Keratinocyte (primary cell): ENCODE results near the gene WDR1. TPM values are rescaled to one million over a fixed set of nuclear protein-coding genes. Genes with fewer than 3 reads are reported as not detected.

Experiments
- DNase-seq: peaks from one replicate; pipeline ENCODE4 v3.0.0-alpha.2; 2011; ENCODE audit warnings: low read depth, missing footprints, low spot score
- FAIRE-seq: peaks from 2 replicates; lab custom pipeline; 2011; peaks lifted over from hg19 to GRCh38; lab: Jason Lieb, UNC
- H2AFZ ChIP-seq: 2 replicates; pipeline ENCODE4 v1.6.0; 2012; ENCODE audit warnings: low read length, control low read depth, inconsistent platforms; ENCODE audit not compliant: control insufficient read depth
- H3K27ac ChIP-seq: 2 replicates; pipeline ENCODE4 v1.5.1; 2011; ENCODE audit warnings: low read length; ENCODE audit not compliant: control insufficient read depth, insufficient read depth
- H3K27me3 ChIP-seq: 3 replicates; pipeline ENCODE4 v1.6.0; 2011; ENCODE audit warnings: low read length; ENCODE audit not compliant: control insufficient read depth, insufficient read depth; ENCODE audit errors: extremely low read depth
- H3K36me3 ChIP-seq, 2 experiments: 2 replicates in 1 of 2; 3 replicates in 1 of 2; pipeline ENCODE4 v1.5.1; 2011; ENCODE audit warnings: low read length in 2 of 2, mild to moderate bottlenecking in 1 of 2; ENCODE audit not compliant: control insufficient read depth in 2 of 2, insufficient read depth in 2 of 2; ENCODE audit errors: extremely low read depth in 1 of 2
- H3K4me1 ChIP-seq: 3 replicates; pipeline ENCODE4 v1.5.1; 2011; ENCODE audit warnings: low read length; ENCODE audit not compliant: control insufficient read depth, insufficient read depth; ENCODE audit errors: extremely low read depth
- H3K4me2 ChIP-seq: 3 replicates; pipeline ENCODE4 v1.6.0; 2011; ENCODE audit warnings: low read depth, low read length; ENCODE audit not compliant: control insufficient read depth, insufficient read depth; ENCODE audit errors: extremely low read depth
- H3K4me3 ChIP-seq, 3 experiments: fragments of 200-600 bp in 1 of 3; sonication (generic) in 1 of 3; 2 replicates in 2 of 3; 3 replicates in 1 of 3; pipeline ENCODE4 v1.5.1; 2011 to 2016; ENCODE audit warnings: low read length in 3 of 3, mild to moderate bottlenecking in 3 of 3, control low read depth in 2 of 3, inconsistent platforms in 1 of 3, low read depth in 1 of 3, mixed read lengths in 1 of 3, mixed run types in 1 of 3, moderate library complexity in 1 of 3; ENCODE audit not compliant: control insufficient read depth in 2 of 3, insufficient read depth in 2 of 3; ENCODE audit errors: extremely low read depth in 1 of 3
- H3K79me2 ChIP-seq: 2 replicates; pipeline ENCODE4 v1.6.0; 2012; ENCODE audit warnings: low read length; ENCODE audit not compliant: control insufficient read depth, insufficient read depth
- H3K9ac ChIP-seq: 3 replicates; pipeline ENCODE4 v1.6.0; 2011; ENCODE audit warnings: low read length; ENCODE audit not compliant: control insufficient read depth, insufficient read depth; ENCODE audit errors: extremely low read depth
- H3K9me1 ChIP-seq: 3 replicates; pipeline ENCODE4 v1.6.0; 2011; ENCODE audit warnings: low read length; ENCODE audit not compliant: control insufficient read depth, insufficient read depth; ENCODE audit errors: extremely low read depth
- H3K9me3 ChIP-seq: 2 replicates; pipeline ENCODE4 v1.5.1; 2012; ENCODE audit warnings: low read depth, low read length; ENCODE audit not compliant: control insufficient read depth
- H4K20me1 ChIP-seq: 3 replicates; pipeline ENCODE4 v1.6.0; 2011; ENCODE audit warnings: low read length; ENCODE audit not compliant: control insufficient read depth, insufficient read depth; ENCODE audit errors: extremely low read depth
- EZH2 ChIP-seq: IDR thresholded peaks from one replicate; pipeline ENCODE4 v1.6.1; 2012; ENCODE audit warnings: inconsistent platforms, mild to moderate bottlenecking, low read length, moderate library complexity
- dilution Hi-C: fragments of 300-500 bp; cut with MboI; formaldehyde crosslinking; loops from one replicate; pipeline ENCODE4 v1.7.0; 2020; ENCODE audit warnings: low sequenced_read_pairs; ENCODE audit not compliant: extremely low pct_ligation_motif_present
- polyA plus RNA-seq, 5 experiments: library from polyadenylated mRNA; depleted of rRNA in 3 of 5; stranded (reverse) in 3 of 5; stranded (forward) in 1 of 5; unstranded in 1 of 5; fragments of >200 nt; gene quantifications; 1 replicate in 1 of 5; 2 replicates in 3 of 5; 3 replicates in 1 of 5; pipeline versions ENCODE4 v1.2.1 to v1.2.3, GENCODE V29; 2011 to 2012; ENCODE audit warnings: missing spikeins in 2 of 5, low read depth in 1 of 5, low replicate concordance in 1 of 5
- TF ChIP-seq, protein P1 (sequence below), 3 experiments: IDR thresholded peaks in 1 of 3; conservative IDR thresholded peaks in 1 of 3; optimal IDR thresholded peaks in 1 of 3; 2 replicates in 2 of 3; 3 replicates in 1 of 3; pipeline versions ENCODE3 to v1.5.1; 2011; ENCODE audit warnings: low read length in 3 of 3, mild to moderate bottlenecking in 3 of 3, moderate library complexity in 2 of 3, control low read depth in 1 of 3, inconsistent platforms in 1 of 3; ENCODE audit not compliant: insufficient read depth in 2 of 3; ENCODE audit errors: extremely low read depth in 1 of 3

The WDR1 gene
- polyA plus RNA-seq, 1 donor (not counting 4 experiments of a cell fraction or from before 2014, with no cell fraction given): 423 TPM

GRCh38 chr4:10040049-10040892 lies 76.3 kb downstream of the WDR1 start:
- no peak overlapping the region for H2AFZ ChIP-seq
- no peaks in the 10 kb centered on the region for H3K79me2 ChIP-seq
- no peaks in the 10 kb centered on the region for H3K36me3 ChIP-seq
- no peak for DNase-seq
- H3K27me3 ChIP-seq: no peaks in the 10 kb centered on the region
- H3K4me1 ChIP-seq: peaks cover 2% of the 10 kb centered on the region
- H3K9me1 ChIP-seq: no peaks in the 10 kb centered on the region
- dilution Hi-C loops: no loop called here
- no peak for FAIRE-seq
- no peaks in the 10 kb centered on the region for H3K9me3 ChIP-seq
- H3K9ac ChIP-seq: no peak overlapping the region
- no peaks in the 10 kb centered on the region for H4K20me1 ChIP-seq
- H3K4me3 ChIP-seq: no peak overlapping the region
- no peak overlapping the region for H3K4me2 ChIP-seq
- H3K27ac ChIP-seq: no peak overlapping the region
- TF ChIP-seq, protein P1, sequence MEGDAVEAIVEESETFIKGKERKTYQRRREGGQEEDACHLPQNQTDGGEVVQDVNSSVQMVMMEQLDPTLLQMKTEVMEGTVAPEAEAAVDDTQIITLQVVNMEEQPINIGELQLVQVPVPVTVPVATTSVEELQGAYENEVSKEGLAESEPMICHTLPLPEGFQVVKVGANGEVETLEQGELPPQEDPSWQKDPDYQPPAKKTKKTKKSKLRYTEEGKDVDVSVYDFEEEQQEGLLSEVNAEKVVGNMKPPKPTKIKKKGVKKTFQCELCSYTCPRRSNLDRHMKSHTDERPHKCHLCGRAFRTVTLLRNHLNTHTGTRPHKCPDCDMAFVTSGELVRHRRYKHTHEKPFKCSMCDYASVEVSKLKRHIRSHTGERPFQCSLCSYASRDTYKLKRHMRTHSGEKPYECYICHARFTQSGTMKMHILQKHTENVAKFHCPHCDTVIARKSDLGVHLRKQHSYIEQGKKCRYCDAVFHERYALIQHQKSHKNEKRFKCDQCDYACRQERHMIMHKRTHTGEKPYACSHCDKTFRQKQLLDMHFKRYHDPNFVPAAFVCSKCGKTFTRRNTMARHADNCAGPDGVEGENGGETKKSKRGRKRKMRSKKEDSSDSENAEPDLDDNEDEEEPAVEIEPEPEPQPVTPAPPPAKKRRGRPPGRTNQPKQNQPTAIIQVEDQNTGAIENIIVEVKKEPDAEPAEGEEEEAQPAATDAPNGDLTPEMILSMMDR (optimal IDR thresholded peaks at IDR 0.05 in 1 of 3, IDR thresholded peaks at IDR 0.05 in 1 of 3, conservative IDR thresholded peaks at IDR 0.05 in 1 of 3; ENCODE audit: extremely low read depth in 1 of 3, insufficient read depth in 2 of 3, low read length in 3 of 3): no peak
- TF ChIP-seq EZH2: no peak

DNA sequence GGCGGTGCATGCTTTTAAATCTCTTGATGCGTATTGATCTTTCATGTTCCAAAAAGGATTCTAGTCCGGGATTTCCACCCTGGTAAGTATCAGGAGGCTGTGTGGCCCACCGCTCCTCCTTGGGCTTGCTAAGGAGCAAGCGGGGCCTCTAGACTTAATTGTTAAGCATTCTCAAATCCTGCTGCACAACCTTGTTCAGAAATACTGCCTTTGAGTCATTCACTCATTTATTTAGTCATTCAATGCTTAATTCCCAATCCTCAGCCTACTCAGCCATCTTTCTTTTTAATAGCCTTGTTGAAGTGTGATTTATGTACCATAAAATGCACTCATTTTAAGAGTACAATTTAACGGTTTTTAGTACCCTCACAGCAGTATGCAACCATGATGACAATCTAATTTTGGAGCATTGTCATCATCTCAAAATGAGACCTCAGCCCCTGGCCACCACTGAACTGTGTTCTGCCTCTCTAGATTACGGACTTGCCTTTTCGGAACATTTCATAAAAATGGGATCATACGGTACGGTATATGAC lies 79.7 kb downstream of the WDR1 start:
- H3K9me1 ChIP-seq: no peaks in the 10 kb centered on the region
- no peaks in the 10 kb centered on the region for H3K9me3 ChIP-seq
- H3K4me2 ChIP-seq: no peak overlapping the region
- DNase-seq (no peak), FAIRE-seq (no peak)
- TF ChIP-seq, protein P1 (optimal IDR thresholded peaks at IDR 0.05 in 1 of 3, IDR thresholded peaks at IDR 0.05 in 1 of 3, conservative IDR thresholded peaks at IDR 0.05 in 1 of 3; ENCODE audit: extremely low read depth in 1 of 3, insufficient read depth in 2 of 3, low read length in 3 of 3): no peak
- no peak for TF ChIP-seq EZH2
- H3K4me1 ChIP-seq: peaks cover 23% of the 10 kb centered on the region
- dilution Hi-C loops: no loop called here
- no peaks in the 10 kb centered on the region for H4K20me1 ChIP-seq
- H3K79me2 ChIP-seq: no peaks in the 10 kb centered on the region
- H3K27me3 ChIP-seq: peaks cover 3% of the 10 kb centered on the region
- H2AFZ ChIP-seq: no peak overlapping the region
- H3K4me3 ChIP-seq: no peak overlapping the region
- H3K36me3 ChIP-seq: no peaks in the 10 kb centered on the region
- H3K9ac ChIP-seq: no peak overlapping the region
- H3K27ac ChIP-seq: no peak overlapping the region
